Suprapubic skin (tissue), 4 donors: Measurements from ENCODE around the gene CPD. TPM values are rescaled to one million over a fixed set of nuclear protein-coding genes. Genes with fewer than 3 reads are reported as not detected.

ENCODE experiments used
- DNase-seq, 2 donors: peaks; one replicate each; pipeline ENCODE4 v3.0.0-alpha.2; 2019; ENCODE audit warnings: low spot score in 2 of 2
- H3K27ac ChIP-seq: fragments of 200-600 bp; sonication (generic); one replicate; pipeline ENCODE4 v1.5.1; 2019
- H3K27me3 ChIP-seq: fragments of 200-600 bp; sonication (generic); one replicate; pipeline ENCODE4 v1.5.1; 2019
- H3K36me3 ChIP-seq: fragments of 200-600 bp; sonication (generic); one replicate; pipeline ENCODE4 v1.5.1; 2019
- H3K4me1 ChIP-seq: fragments of 200-600 bp; sonication (generic); one replicate; pipeline ENCODE4 v1.5.1; 2019
- H3K4me3 ChIP-seq: fragments of 200-600 bp; sonication (generic); one replicate; pipeline ENCODE4 v1.5.1; 2019; ENCODE audit warnings: mild to moderate bottlenecking
- H3K9me3 ChIP-seq: fragments of 200-600 bp; sonication (generic); one replicate; pipeline ENCODE4 v1.5.1; 2019
- CTCF ChIP-seq, 2 donors: fragments of 200-600 bp in 1 of 2; fragments of 450-650 bp in 1 of 2; sonication (generic) in 1 of 2; IDR thresholded peaks; one replicate each; pipeline ENCODE4 v1.5.1; 2016 to 2019; ENCODE audit warnings: antibody characterized with exemption in 2 of 2, mild to moderate bottlenecking in 1 of 2, moderate library complexity in 1 of 2
- EP300 ChIP-seq: sonication (generic); formaldehyde crosslinking; IDR thresholded peaks from one replicate; pipeline ENCODE4 v1.6.1; 2017; ENCODE audit warnings: antibody characterized with exemption
- POLR2A ChIP-seq, 2 donors: fragments of 450-650 bp; IDR thresholded peaks; one replicate each; pipeline ENCODE4 v1.6.1; 2017; ENCODE audit warnings: antibody characterized with exemption in 2 of 2, mild to moderate bottlenecking in 2 of 2, moderate library complexity in 2 of 2
- POLR2AphosphoS5 ChIP-seq, 3 donors: sonication (generic); formaldehyde crosslinking; IDR thresholded peaks; one replicate each; pipeline ENCODE4 v1.6.1; 2017; ENCODE audit warnings: antibody characterized with exemption in 3 of 3
- WGBS: methylation state at CpG from one replicate; pipeline ENCODE4 v1.1.5; 2018; 5-methylcytosine and 5-hydroxymethylcytosine counted together
- total RNA-seq, 4 donors: library from RNA; depleted of rRNA; stranded (reverse); fragments of >200 nt; gene quantifications; one replicate each; pipeline ENCODE4 v1.1.0, GENCODE V29; 2016

CPD gene
- total RNA-seq, 4 donors from 2014 or later: 38.9 to 60.5 (median 49.4) TPM

- H3K4me1 ChIP-seq: peaks cover 23% of the 10 kb centered on the region
- no peak for DNase-seq
- 30% methylated on average over 9 of the region's 9 CpGs for WGBS
Measured at GRCh38 chr17:30344283-30345088, 34.2 kb upstream of the CPD start.

DNA sequence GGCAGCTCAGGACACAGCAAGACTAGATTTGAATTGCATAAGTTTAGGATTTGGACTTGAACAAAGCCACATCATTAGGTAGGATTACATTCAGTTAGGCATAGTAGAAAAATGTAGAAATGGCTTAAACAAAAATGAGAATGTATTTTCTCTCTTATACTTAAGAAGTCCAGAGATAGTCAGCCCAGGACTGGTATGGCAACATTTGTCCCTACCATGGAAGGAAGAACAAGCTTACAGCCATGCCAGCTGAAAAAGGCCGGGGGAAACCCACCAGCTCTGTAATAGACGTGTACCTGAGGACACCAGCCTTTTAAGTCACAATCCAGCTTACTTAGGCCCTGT is 33.7 kb upstream of the CPD start:
- TF ChIP-seq CTCF (IDR thresholded peaks at IDR 0.05): no peak
- TF ChIP-seq POLR2A (IDR thresholded peaks at IDR 0.05): no peak
- no peak for TF ChIP-seq EP300
- no peak for TF ChIP-seq POLR2AphosphoS5 (IDR thresholded peaks at IDR 0.05)
- 77% methylated on average over 2 of the region's 2 CpGs for WGBS

More at GRCh38 chr17:30344283-30345088, 34.2 kb upstream of the CPD start:
- TF ChIP-seq EP300 (no peak), CTCF (IDR thresholded peaks at IDR 0.05) (no peak)
- no peaks in the 10 kb centered on the region for H3K9me3 ChIP-seq
- H3K27ac ChIP-seq: peak overlapping the region; percentile 68
- H3K4me3 ChIP-seq: no peak overlapping the region
- no peaks in the 10 kb centered on the region for H3K36me3 ChIP-seq
- H3K27me3 ChIP-seq: no peaks in the 10 kb centered on the region

DNA sequence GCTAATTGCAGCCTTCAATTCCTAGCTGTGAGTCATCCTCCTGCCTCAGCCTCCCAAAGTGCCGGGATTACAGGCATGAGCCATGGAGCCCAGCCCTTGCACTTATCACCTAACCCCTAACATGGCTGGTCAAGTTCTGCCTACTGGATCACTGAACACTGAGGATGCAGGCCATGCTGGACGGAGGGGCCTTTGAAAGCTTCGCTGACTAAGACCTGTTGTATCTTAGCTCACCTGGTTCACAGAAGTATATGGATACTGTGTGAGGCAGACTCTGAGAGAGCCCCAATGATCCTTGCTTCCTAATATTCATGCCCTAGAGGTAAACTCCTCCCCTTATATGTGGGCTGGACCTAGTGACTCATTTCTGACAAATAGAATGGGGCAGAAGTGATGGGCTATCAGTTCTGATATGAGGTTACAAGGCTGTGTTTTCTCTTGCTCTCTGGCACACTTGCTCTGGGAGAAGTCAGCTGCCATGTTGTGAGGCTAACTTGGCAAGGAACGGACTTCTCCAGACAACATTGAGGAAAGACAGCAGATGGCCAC is 33.1 kb upstream of the CPD start:
- DNase-seq: no peak

More for the DNA sequence above, 33.7 kb upstream of the CPD start:
- no peaks in the 10 kb centered on the region for H3K27me3 ChIP-seq
- no peaks in the 10 kb centered on the region for H3K36me3 ChIP-seq
- H3K9me3 ChIP-seq: no peaks in the 10 kb centered on the region
- peak overlapping the region; percentile 68 for H3K27ac ChIP-seq
- H3K4me1 ChIP-seq: peaks cover 19% of the 10 kb centered on the region
- DNase-seq: no peak
- no peak overlapping the region for H3K4me3 ChIP-seq

DNA sequence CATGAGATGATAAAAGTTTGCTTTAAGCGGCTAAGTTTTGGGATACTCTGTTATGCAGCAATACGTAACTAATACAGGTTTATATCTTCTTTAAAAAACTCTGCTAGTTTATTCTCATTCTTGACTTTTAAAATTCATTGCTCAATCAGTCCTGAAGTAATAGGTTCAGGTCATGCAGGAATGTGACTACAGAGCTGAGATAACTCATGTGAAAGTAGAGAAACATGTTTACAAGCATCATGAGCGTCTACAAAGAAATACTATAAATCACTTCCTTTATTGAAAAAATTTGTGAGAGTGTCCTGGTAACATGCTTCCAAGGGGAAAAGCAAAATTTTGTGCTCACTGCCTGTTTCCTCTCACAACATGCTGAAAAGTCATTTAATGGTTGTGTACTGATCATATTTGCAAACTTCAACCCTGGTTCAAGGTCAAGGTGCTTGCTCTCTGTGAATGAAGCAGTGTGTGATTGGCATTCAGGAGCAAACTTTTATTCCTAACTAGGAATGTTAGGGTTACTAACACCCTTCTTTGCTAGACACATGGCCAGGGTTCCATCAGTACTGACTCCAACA is 32.4 kb upstream of the CPD start:
- Histone ChIP-seq H3K9me3 (no peaks in the 10 kb centered on the region), H3K27ac (no peak overlapping the region), H3K4me3 (no peak overlapping the region), H3K36me3 (no peaks in the 10 kb centered on the region), H3K27me3 (no peaks in the 10 kb centered on the region), H3K4me1 (peaks cover 16% of the 10 kb centered on the region)
- DNase-seq: no peak
- TF ChIP-seq EP300: no peak
- TF ChIP-seq POLR2AphosphoS5 (IDR thresholded peaks at IDR 0.05): no peak
- TF ChIP-seq CTCF (IDR thresholded peaks at IDR 0.05): no peak
- no peak for TF ChIP-seq POLR2A (IDR thresholded peaks at IDR 0.05)
- 87% methylated on average over 3 of the region's 3 CpGs for WGBS

More for the DNA sequence above, 33.1 kb upstream of the CPD start:
- H3K4me1 ChIP-seq: peaks cover 16% of the 10 kb centered on the region
- TF ChIP-seq POLR2A (IDR thresholded peaks at IDR 0.05) (no peak), EP300 (no peak), POLR2AphosphoS5 (IDR thresholded peaks at IDR 0.05) (no peak), CTCF (IDR thresholded peaks at IDR 0.05) (no peak)
- H3K4me3 ChIP-seq: no peak overlapping the region
- H3K36me3 ChIP-seq: no peaks in the 10 kb centered on the region
- H3K27me3 ChIP-seq: no peaks in the 10 kb centered on the region
- no peaks in the 10 kb centered on the region for H3K9me3 ChIP-seq
- peak overlapping the region; percentile 68 for H3K27ac ChIP-seq
- 89% methylated on average over 3 of the region's 4 CpGs for WGBS

DNA sequence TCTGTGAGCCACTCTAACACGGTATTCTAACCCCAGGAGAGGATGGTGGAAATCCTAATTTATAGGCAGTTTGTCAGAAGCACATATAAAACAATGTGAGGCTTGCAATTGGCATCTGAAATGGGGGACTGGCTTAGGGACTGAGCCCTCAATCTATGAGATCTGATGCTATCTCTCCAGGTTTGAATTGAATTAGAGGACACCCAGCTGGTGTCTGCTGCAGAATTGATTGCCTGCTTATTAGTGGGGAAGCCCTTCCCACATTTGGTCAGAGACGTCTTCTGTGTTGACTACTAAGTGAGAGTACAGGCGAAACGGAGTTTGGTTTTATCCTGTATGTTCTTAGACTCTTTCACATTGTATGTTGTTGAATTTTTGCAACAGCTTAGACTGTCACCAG is 31.2 kb upstream of the CPD start:
- no peak overlapping the region for H3K4me3 ChIP-seq
- no peak for DNase-seq
- TF ChIP-seq CTCF (IDR thresholded peaks at IDR 0.05) (no peak), EP300 (no peak), POLR2AphosphoS5 (IDR thresholded peaks at IDR 0.05) (no peak), POLR2A (IDR thresholded peaks at IDR 0.05) (no peak)
- H3K27me3 ChIP-seq: no peaks in the 10 kb centered on the region
- peaks cover 16% of the 10 kb centered on the region for H3K4me1 ChIP-seq
- WGBS: 64% methylated on average over 4 of the region's 4 CpGs
- no peaks in the 10 kb centered on the region for H3K36me3 ChIP-seq
- no peak overlapping the region for H3K27ac ChIP-seq
- no peaks in the 10 kb centered on the region for H3K9me3 ChIP-seq
